Epithelial cell of esophagus (primary cell): ENCODE measurements around the gene COPS2.
A peak's percentile ranks its signal among the peaks of the same experiment; 100 is the strongest.

Experiments
- DNase-seq: peaks from one replicate; pipeline ENCODE4 v3.0.0; 2010; ENCODE audit warnings: low read depth
- H3K4me3 ChIP-seq: 2 replicates; pipeline ENCODE4 v1.5.1; 2011; ENCODE audit warnings: mild to moderate bottlenecking, low read length, control low read depth
- TF ChIP-seq, protein P1 (sequence below): IDR thresholded peaks from 2 replicates; pipeline ENCODE4 v1.5.1; 2011; ENCODE audit warnings: low read depth, mild to moderate bottlenecking, low read length, control low read depth, inconsistent platforms; ENCODE audit not compliant: insufficient read depth; ENCODE audit errors: missing control alignments

COPS2 gene

DNA sequence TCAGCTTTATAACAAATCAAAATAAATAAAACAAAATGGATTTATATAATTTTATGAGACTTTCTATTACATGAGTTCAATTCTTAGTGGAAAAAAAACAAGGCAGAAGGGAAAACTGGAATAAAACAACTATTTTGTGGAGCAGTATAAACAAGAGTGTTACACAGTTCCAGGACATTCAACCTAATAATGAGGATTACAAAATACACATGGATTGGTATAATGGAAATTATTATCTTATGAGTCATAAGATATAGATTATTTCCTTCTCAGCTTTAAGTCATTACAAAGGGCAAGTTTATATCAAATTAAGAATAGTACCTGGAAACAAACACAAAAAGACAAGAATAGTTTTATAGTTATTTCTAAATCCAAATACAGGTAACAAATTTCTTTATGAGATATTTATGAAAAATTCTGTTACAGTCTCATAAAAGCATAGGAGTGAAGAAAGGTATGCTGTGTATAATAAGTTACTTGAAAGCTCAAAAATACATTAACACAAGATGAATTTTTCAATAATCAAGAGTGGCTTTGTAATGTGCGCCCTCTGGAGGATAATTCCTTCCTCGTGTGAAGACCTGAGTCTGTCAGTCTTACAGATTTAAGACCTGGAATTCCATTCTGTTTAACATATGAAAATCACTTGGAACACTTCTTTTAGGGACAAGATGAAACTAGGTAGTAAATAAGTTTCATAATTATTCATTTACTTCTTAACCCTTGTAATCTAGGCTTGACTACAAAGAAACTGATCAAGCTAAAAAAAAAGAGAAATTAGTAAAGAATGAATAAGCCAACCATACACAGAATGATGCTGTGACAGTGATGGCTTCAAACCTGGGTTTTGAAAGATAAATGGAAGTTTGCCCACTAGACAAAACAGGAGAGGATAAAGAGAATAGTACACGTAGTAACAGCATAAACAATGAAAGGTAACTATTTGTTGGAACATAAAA, 9.5 kb downstream of the COPS2 start:
- peak; percentile 68 for DNase-seq
- H3K4me3 ChIP-seq, result no peak overlapping the region
- TF ChIP-seq, protein P1, sequence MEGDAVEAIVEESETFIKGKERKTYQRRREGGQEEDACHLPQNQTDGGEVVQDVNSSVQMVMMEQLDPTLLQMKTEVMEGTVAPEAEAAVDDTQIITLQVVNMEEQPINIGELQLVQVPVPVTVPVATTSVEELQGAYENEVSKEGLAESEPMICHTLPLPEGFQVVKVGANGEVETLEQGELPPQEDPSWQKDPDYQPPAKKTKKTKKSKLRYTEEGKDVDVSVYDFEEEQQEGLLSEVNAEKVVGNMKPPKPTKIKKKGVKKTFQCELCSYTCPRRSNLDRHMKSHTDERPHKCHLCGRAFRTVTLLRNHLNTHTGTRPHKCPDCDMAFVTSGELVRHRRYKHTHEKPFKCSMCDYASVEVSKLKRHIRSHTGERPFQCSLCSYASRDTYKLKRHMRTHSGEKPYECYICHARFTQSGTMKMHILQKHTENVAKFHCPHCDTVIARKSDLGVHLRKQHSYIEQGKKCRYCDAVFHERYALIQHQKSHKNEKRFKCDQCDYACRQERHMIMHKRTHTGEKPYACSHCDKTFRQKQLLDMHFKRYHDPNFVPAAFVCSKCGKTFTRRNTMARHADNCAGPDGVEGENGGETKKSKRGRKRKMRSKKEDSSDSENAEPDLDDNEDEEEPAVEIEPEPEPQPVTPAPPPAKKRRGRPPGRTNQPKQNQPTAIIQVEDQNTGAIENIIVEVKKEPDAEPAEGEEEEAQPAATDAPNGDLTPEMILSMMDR, result peak; percentile 67

DNA sequence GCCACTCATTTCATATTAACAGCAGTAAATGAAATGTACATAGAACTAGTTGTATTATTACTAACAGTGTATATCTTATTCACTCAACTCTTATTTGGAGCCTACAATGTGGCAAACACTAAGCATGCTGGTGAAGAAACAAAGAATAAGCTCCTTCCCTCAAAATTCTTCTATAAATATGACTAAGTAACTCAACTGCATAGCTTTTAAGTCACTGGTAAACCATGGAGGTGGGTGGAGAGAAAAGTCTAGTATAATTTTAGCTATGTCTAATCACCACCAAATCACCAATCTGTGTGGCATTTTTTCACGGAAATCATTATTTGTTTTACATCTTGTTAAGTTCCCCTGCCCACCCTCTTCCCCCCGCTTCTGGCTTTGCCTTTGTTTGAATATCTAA, 17.5 kb downstream of the COPS2 start:
- DNase-seq, result no peak
- no peak overlapping the region for H3K4me3 ChIP-seq
- TF ChIP-seq, protein P1, result no peak

DNA sequence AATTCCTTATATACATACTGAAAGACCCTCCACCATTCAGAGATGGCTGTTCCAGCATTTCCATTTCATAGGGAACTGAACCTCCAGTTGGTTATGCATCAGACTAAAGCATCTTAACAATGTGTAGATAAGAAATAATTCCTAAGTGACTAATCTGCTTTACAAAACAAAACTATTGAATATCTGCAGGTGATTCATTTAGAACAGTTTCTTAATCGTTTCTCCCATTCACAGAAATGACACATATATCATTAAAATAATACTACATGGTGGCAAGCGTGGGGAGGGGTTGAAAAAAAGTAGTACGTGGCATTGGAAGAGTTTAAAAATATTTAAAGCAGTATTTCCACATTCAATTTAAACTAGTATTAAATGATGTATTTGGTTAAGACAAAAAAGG, 19.5 kb downstream of the COPS2 start:
- TF ChIP-seq, protein P1, result no peak
- peak; percentile 68 for DNase-seq
- no peak overlapping the region for H3K4me3 ChIP-seq

DNA sequence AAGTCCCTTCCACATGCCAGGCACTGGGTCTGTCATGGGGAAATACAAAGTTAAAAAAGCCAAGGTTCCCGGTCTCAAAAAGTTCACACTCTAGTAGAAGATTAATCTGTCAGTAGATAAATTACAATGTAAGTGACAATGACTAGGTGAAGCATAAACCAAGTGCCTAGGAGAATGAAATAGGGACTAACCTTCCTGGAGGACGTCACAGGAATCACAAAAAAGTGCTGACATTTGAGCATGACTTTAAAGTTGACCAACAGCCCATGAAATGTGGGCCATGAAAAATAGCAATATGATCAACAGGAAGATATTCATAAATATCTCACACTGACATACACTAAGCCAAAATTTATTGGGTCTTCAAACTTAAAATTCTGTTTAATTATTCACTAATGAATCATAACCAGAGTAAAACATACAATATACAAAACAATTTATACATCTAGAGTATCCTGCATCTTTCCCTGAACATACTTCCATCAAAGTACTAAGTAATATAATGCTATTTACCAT, 20.0 kb downstream of the COPS2 start:
- H3K4me3 ChIP-seq, result no peak overlapping the region
- TF ChIP-seq, protein P1, result no peak
- DNase-seq, result no peak

DNA sequence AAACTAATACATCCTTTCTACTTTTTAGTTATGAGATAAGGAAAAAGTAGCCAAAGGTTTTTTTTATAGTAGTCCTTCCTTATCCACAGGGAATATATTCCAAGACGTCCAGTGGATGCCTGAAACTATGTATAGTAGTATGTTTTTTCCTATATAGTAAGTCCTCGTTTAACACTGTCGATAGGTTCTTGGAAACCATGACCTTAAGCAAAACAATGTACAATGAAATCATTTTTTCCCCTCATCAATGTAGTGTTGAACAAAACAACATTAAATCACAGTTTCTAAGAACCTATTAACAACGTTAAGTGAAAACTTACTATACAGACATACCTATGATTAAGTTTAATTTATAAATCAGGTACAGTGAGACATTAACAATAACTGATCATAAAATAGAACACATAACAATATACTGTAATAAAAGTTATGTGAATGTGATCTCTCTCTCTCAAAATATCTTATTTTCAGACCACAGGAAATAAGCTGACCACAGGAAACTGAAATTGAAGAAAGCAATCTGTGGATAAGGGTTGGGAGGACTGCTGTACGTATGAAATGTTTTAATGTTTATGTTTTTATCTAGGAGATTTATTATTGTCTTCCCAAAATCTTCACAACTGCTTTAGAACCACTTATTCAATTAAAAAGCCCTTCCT, 20.6 kb downstream of the COPS2 start:
- no peak for DNase-seq
- H3K4me3 ChIP-seq, result no peak overlapping the region
- TF ChIP-seq, protein P1, result no peak

DNA sequence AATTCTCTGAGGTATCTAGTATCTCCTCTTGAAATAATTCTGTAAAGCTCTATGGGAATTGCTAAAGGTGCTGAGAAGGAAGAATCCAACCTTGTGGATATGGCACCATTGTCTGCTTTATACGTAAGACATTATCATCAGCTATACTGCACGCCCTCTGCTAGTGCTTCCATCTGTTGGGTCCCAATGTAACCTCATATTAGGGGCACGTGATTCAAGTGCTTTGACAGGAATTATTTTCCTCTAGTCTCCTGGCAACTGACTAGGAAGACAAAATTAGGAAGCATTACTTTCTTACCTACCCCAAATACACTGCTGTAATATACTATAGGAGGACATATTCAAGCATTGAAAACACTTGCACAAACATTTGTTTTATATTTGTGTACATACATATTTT, 24.0 kb downstream of the COPS2 start:
- TF ChIP-seq, protein P1, result no peak
- DNase-seq, result no peak
- no peak overlapping the region for H3K4me3 ChIP-seq
